GM12873 (cell line): ENCODE data around the gene HSPD1.

Experiments
- CTCF ChIP-seq: IDR thresholded peaks from 2 replicates; pipeline ENCODE4 v1.5.1; 2012; ENCODE audit warnings: low read depth, mild to moderate bottlenecking, moderate library complexity, low read length, control low read depth; ENCODE audit not compliant: insufficient read depth; ENCODE audit errors: missing control alignments

HSPD1 gene

GRCh38 chr2:197504000-197504399 lies 4.4 kb upstream of the HSPD1 start:
- no peak for TF ChIP-seq CTCF

GRCh38 chr2:197502685-197503084 lies 3.0 kb upstream of the HSPD1 start:
- no peak for TF ChIP-seq CTCF

GRCh38 chr2:197502201-197502600 lies 2.6 kb upstream of the HSPD1 start:
- no peak for TF ChIP-seq CTCF

GRCh38 chr2:197500503-197501131 lies 977 bp upstream of the HSPD1 start:
- TF ChIP-seq CTCF, result no peak

- no peak for TF ChIP-seq CTCF
Observed at GRCh38 chr2:197498937-197499593, 575 bp downstream of the HSPD1 start.

GRCh38 chr2:197498235-197498936 lies 1.3 kb downstream of the HSPD1 start:
- TF ChIP-seq CTCF, result no peak

GRCh38 chr2:197497326-197497725 lies 2.3 kb downstream of the HSPD1 start:
- no peak for TF ChIP-seq CTCF
